ENCODE results near the gene SH3GL1.

Gene SH3GL1

DNA sequence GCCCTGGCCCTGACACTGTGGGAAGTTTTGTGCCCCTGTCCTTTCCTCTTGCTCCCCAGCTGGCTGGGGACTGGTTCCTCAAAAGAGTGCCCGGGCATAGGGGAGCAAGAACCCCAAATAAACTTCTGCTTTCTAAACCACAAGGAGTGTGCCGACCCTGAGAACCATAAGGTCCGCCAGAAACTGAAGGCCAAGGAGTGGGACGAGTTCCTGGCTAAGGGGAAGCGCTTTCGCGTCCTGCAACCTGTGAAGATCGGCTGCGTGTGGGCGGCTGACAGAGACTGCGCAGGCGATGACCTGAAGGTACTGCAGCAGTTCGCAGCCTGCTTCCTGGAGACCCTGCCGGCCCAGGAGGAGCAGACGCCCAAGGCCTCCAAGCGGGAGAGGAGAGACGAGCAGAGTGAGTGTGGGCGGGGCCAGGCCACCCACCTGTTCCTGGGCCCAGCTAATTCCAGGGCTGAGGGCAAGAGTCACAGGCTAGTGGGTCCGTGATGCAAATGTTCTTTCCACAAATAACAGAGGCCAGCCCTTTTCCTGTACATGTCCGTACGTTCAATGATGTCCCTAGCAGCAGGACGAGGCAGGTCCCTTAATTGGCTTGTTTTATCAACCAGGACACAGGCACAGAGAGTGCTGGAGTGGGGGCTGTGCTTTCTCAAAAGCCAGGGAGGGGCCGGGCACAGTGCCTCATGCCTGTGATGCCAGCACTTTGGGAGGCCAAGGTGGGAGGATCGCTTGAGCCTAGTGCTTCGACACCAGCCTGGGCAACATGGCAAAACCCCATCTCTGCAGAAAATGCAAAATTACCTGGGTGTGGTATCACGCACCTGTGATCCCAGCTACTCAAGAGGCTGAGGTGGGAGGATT, 31.7 kb upstream of the SH3GL1 start:
- DNase-seq = peak; percentile 12

GRCh38 chr19:4431296-4431695, 30.9 kb upstream of the SH3GL1 start:
- no peak for DNase-seq

GRCh38 chr19:4430760-4431159, 30.4 kb upstream of the SH3GL1 start:
- DNase-seq = peak; percentile 72

GRCh38 chr19:4429771-4430171, 29.4 kb upstream of the SH3GL1 start:
- no peak for DNase-seq

GRCh38 chr19:4429256-4429655, 28.9 kb upstream of the SH3GL1 start:
- DNase-seq = no peak

DNA sequence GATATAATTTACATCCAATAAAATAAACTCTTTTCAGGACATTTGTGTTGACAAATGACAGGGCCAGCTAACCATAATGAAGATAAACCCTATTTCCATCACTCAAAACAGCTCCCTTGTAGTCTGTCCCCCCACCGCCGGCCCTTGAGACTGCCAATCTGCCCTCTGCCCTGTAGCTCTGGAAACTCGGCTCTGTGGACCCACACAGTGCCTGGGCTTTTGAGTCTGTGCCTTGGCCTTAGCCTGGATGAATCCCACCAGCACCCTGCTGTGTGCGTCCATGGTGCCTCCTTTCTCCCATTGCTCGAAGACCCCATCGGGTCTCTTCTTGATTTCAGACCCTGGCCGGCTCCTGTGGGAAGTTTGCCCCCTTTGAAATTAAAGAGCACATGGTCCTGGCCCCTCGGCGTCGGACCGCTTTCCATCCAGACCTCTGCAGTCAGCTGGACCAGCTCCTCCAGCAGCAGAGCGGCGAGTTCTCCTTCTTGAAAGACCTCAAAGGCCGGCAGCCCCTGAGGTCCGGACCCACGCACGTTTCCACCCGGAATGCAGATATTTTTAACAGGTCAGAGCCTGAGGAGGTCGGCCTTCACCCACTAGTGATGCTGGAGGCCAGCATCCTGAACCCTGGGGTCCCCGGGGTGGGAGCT, 28.1 kb upstream of the SH3GL1 start:
- DNase-seq = no peak

GRCh38 chr19:4425537-4425936, 25.2 kb upstream of the SH3GL1 start:
- no peak for DNase-seq

DNA sequence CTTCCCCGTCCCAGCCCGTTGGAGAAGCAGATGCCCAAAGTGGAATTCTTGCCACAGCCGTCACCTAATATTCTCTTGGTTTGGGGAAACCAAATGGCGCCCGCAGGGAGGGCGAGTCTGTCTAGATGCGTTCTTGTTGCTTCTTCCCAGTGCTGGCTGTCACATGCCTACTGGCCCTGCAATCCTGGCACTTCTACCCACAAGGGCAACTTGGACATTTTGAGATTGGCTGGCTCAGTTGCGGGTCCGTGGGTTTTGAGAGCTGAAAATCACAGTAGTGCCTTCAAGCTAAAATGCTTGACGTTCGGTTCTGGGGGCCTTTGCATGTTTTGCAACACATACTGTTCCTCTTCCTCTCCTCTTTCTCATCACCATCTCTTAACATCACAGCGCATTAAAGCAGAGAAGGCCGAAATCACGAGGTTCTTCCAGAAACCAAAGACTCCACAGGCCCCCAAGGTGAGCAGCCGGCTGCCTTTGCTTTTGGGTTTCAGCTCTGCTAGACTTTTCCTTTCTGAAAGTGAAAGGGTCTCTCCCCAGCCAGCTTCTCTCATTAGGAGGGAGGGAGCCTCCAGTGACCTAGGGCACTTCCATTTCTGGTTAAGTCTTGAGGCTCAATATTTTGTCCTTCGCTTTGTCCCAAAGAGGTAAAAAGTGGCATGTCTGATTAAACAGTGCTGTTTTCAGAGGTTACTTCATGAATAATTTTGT, 23.2 kb upstream of the SH3GL1 start:
- DNase-seq = no peak

GRCh38 chr19:4416268-4416667, 15.9 kb upstream of the SH3GL1 start:
- no peak for DNase-seq

- no peak for DNase-seq
Measured at GRCh38 chr19:4415352-4415751, 15.0 kb upstream of the SH3GL1 start.

DNA sequence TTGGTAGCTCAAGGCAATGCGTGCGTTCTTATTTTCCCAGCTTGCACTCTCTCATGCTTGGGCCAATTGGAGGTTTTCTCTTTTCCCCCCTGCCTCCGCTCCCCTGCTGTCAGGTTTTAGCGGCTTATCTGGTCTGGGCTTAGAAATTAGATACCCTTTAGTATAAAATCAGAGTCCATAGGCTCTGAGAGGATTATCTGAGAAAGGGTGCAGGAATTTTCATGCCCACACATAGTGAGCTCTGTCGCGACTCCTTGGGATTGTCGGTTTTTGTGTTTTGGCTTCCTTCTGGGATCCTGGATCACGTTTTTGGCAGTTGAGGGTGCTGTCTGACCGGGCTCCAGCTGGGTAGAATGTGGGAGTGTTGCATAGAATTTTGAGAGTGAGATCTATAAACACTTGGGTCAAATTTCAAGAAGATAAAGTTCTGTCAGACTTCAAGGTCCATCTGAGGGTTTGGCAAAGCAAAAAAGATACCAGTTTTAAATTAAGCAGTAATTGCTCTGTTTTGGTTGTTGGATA, 14.5 kb upstream of the SH3GL1 start:
- no peak for DNase-seq

GRCh38 chr19:4414144-4414799, 13.9 kb upstream of the SH3GL1 start:
- no peak for DNase-seq

DNA sequence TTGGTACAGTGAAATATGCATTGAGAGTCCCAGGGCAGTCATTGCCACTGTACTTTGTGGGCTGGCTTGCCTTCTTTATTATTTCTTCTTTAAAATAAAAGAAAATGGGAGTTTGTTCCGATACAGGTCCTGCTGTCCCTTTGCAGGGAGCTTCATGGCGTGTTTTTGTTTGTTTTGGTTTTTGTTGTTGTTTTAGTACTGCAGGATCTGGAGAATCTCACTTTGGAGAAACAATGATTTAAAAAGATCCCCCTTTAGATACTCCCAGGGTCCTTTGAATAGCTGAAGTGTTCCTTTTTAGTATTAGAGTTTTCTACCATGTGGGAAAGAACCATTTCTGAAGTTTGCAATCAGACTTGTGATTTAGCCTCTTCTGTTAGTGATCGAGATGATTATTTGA, 13.2 kb upstream of the SH3GL1 start:
- no peak for DNase-seq

- DNase-seq = no peak
Measured at GRCh38 chr19:4409123-4409933, 9.0 kb upstream of the SH3GL1 start.

GRCh38 chr19:4406626-4407025, 6.3 kb upstream of the SH3GL1 start:
- DNase-seq = no peak

GRCh38 chr19:4405977-4406376, 5.6 kb upstream of the SH3GL1 start:
- DNase-seq = no peak

DNA sequence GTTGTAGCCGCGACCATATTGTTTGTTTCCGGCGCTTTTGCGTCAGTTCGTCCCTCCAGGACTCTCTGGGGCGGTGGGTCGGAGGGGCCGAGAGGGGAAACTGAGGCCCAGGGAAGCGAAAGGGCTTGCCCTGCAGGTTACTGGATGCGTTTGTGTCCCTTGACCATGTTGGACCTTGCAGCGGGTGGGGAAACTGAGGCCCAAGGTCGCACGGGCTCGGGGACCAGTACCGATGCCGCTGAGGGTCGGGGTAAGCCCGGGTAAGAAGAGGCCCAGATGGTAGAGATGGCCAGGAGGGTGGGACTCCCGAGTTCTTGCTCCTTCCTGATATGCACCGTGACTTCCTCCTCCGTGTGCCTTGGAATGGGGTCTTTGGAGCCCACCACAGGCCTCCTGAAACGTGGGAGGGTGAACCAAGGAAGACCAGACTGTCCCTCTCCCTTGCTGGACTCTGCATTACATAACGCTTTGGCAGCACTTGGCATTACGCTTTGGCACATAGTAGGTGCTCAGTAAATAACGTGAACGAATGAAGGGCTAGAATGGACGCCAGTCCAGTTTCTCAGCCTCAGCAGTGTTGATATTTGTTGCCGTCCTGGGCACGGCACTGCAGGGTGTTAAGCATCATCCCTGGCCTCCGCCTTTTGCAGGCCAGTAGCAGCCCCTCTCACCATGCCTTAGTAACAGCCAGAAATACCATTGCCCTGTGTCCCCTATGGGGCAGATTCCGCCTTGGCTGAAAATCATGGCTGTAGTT, 2.8 kb upstream of the SH3GL1 start:
- no peak for DNase-seq

GRCh38 chr19:4402171-4403004, 2.0 kb upstream of the SH3GL1 start, which contains the start of gene CHAF1A:
Gene CHAF1A (plus strand): TSS chr19:4402640. CDS start chr19:4402763, 123 bp downstream.
- DNase-seq = peak; percentile 99

DNA sequence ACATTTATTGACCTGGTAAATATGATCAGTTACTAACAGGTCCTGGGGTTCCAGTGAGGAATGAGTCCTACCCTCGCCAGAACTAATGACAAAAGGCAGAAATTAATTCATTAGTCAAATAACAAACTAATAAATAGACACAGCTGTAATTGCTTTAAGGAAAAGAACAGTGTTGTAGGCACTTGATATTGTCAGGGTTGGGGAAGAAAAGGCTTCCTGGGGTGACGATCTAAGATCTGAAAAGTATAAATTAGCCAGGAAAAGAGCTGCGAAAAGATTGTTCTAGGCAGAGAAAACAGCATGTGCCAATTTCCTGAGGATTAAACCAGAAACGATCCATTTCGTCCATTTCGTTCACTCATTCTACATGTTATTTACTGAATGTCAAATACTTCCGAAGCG, 1.4 kb upstream of the SH3GL1 start:
- no peak for DNase-seq

GRCh38 chr19:4399812-4400134, 574 bp downstream of the SH3GL1 start:
- peak; percentile 29 for DNase-seq

Measured in GF-D8 (cell line).